Activated CD4-positive, CD25-positive, alpha-beta regulatory T cell treated with anti-CD3 and anti-CD28 coated beads, Interleukin-2, amount 50 U/mL, for 24 hours (primary cell): ENCODE results near the gene HEPHL1.

ENCODE experiments used
- ATAC-seq, 2 donors: fragments of 150-1000 bp; cut with Tn5 transposase; one replicate each; pipeline ENCODE4 v1.10.0; 2021; ENCODE audit warnings: mild to moderate bottlenecking in 1 of 2, moderate library complexity in 1 of 2

HEPHL1 gene

GRCh38 chr11:94023856-94024255 is 2.7 kb downstream of the HEPHL1 start:
- ATAC-seq, result no peak

GRCh38 chr11:94024547-94024946 is 3.4 kb downstream of the HEPHL1 start:
- ATAC-seq, result no peak

DNA sequence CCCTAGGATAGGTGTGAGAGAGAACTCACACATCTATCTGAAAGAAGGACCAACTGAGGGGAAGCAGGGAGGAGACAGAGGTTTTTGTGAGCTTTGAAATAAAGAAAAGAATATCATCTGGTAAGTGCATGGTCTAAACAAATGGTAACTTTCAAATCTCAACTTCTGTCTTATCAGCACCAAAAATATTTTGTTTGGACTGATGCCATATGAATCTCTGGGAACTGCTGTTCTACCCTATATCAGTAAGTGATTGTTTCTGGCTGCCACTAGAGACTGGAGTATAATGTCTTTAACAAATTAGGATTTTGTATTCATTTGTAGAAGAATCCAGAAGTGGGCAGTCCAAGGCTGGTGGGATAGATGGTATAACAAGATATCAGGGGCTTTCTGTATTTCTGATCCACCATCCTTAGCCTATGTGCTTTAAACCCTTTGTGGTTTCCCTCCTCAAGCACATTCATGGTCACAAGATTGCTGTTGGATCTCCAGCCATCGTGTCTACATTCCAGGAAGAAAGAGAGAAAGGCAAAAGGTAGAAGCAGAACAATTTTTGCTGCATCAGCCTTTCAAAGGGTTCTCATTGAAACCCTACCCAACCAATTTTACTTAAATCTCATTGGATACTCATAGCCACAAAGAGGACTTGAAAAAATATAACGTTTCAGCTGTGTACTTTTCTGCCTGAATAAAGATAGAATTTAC is 4.7 kb downstream of the HEPHL1 start:
- ATAC-seq, result no peak

DNA sequence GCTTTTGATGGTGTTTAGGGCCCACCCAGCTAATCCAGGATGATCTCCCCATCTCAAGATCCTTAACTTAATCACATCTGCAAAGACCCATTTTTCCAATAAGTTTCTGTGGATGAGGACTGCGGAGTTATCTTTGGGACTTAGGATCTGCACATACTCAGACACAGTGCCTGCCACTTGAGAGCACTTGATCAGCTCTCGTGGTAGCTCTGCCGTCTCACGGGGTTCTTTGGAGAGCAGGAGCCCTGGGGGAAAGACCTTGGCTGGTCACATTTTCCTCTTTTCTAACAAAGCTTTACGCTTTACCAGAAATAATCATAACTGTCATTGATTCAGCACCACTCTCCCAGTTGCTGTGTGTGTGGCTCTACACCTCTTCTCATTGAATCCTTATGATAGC is 6.1 kb downstream of the HEPHL1 start:
- no peak for ATAC-seq

GRCh38 chr11:94028436-94028835 is 7.3 kb downstream of the HEPHL1 start:
- no peak for ATAC-seq

- ATAC-seq, result no peak
Observed at GRCh38 chr11:94030059-94030458, 8.9 kb downstream of the HEPHL1 start.

- no peak for ATAC-seq
Observed at GRCh38 chr11:94031625-94032024, 10.5 kb downstream of the HEPHL1 start.

GRCh38 chr11:94032066-94032465 is 10.9 kb downstream of the HEPHL1 start:
- no peak for ATAC-seq

- no peak for ATAC-seq
Observed at GRCh38 chr11:94032725-94033124, 11.6 kb downstream of the HEPHL1 start.

GRCh38 chr11:94034207-94034606 is 13.1 kb downstream of the HEPHL1 start:
- no peak for ATAC-seq

- no peak for ATAC-seq
Observed at GRCh38 chr11:94036096-94036495, 14.9 kb downstream of the HEPHL1 start.

DNA sequence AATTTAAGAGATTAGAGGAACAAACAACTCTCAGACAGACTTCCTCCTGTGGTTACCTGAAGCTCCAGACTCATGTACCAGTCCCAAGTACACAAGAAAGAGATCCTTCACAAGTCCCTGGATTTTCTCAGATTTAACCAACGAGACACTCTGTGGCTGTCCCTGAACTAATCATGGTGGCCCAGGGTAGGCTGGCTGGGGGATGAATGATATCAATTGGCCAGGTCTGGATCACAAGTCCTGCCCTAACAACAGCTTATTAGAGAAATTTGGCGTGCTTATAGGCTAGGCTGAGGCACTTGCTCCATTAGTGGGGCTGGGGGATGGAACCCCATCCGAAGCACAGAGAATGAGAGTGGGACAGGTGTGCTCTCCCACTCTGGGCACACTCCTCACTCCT is 22.1 kb downstream of the HEPHL1 start:
- ATAC-seq, result no peak

DNA sequence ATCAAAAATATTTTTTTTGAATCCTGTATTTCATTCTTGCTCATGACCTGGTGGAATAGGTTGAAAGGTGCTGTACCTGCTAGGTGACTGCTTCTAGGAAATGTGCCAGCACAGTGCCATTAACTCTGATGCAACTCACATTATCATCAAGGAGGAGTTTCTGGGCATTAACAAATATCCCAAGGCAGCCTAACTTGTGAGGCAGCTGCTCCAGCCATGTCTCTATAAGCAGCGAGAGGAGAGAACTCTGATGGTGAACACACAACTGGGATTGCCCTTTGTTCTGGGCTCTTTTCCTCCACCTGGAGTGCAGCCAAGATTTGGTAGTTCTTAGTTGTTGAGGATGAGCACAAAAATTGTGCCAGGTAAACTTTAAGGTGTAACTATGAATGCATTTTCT is 25.6 kb downstream of the HEPHL1 start:
- ATAC-seq, result no peak

DNA sequence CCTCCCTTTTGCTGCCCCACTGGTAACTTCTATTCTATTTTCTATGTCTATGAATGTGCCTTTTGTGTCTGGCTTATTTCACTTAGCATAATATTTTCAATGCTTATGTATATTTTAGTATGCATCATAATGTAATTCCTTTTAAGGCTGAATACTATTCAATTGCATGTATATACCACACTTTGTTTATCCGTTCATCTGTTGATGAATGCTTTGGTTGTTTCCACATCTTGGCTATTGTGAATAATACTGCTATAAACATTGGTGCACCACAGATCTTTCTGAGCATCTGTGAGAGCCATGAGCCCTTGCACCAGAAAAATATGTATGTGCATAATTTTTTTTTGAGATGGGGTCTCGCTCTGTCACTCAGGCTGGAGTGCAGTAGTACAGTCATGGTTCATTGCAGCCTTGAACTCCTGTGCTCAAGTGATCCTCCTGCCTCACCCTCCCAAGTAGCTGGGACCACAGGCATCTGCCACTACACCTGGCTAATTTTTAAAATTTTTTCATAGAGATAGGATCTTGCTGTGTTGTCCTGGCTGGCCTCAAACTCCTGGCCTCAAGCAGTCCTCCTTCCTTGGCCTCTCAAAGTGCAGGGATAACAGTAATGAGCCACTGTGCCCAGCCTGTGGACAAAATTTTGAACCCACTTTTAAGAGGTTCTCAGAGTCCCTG is 27.0 kb downstream of the HEPHL1 start:
- no peak for ATAC-seq

DNA sequence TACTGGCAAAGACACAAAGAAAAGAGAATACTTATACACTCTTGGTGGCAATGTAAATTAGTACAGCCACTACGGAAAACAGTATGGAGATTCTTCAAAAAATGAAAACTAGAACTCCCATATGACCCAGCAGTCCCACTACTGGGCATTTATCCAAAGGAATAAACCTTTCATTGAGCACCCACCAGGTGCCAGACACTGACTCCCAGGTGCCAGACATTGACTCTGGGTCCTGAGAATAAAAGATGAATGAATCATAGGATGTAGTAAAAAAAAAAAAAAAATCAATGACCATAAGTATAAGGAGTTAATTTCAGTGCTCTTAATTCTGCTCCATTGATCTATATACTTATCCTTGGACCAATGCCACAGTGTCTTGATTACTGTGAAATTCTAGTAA is 28.2 kb downstream of the HEPHL1 start:
- no peak for ATAC-seq

- ATAC-seq, result no peak
Observed at GRCh38 chr11:94058630-94059029, 37.5 kb downstream of the HEPHL1 start.

DNA sequence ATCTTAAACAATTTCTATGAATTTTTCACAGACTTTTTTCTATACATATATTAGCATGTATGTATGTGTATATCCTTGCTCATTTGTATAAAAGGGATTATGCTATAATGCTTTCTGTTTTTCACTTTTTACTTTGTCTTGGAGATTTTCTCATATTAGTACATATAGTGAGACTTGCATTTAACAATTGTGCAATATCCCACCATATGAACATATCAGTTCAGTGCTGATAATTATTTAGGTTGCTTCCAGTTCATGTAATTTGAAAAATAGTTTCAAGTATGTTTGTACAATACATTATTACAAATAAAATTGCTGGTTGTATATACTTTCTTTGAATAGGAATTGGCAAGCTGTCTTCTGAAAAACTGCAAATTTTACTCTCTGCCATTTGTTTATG is 37.9 kb downstream of the HEPHL1 start:
- no peak for ATAC-seq

DNA sequence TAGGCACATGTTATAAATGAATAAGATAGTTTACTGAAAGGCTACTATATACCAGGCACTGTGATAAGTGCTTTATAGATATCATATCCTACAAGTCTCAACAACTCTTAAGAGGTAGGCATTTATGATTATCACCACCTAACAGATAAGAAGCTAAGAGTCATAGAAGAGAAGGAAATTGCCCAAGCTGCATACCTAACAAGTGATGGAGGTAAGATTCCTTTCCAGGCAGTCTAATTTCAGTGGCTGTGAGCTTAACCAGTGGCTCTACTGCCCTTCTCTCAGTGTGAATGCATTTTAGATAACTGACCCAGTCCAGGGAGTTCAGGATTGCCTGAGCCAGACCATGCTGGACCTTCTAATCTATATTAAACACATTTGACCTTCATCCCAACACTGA is 39.2 kb downstream of the HEPHL1 start:
- ATAC-seq, result no peak

DNA sequence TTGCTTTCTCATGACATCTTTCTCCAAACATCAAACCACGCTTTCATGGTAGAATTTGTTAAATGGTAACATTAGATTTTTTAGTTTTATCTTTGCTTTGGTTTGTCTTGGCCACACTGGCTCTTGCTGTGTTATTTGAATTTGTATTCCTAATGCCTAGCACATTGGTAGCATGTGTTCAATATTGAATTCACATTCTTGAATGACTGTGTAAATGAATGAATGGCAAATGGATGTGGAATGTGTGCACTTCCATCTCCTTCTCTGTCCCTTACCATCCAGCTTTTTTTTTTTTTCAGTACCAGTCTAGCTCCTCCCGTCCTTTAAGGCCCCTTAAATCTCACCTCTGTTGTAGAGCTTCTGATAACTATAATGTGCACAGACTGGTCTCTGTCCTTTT is 41.2 kb downstream of the HEPHL1 start:
- no peak for ATAC-seq

GRCh38 chr11:94066901-94067429 is 45.8 kb downstream of the HEPHL1 start:
- no peak for ATAC-seq

- no peak for ATAC-seq
Observed at GRCh38 chr11:94068764-94069163, 47.6 kb downstream of the HEPHL1 start.

DNA sequence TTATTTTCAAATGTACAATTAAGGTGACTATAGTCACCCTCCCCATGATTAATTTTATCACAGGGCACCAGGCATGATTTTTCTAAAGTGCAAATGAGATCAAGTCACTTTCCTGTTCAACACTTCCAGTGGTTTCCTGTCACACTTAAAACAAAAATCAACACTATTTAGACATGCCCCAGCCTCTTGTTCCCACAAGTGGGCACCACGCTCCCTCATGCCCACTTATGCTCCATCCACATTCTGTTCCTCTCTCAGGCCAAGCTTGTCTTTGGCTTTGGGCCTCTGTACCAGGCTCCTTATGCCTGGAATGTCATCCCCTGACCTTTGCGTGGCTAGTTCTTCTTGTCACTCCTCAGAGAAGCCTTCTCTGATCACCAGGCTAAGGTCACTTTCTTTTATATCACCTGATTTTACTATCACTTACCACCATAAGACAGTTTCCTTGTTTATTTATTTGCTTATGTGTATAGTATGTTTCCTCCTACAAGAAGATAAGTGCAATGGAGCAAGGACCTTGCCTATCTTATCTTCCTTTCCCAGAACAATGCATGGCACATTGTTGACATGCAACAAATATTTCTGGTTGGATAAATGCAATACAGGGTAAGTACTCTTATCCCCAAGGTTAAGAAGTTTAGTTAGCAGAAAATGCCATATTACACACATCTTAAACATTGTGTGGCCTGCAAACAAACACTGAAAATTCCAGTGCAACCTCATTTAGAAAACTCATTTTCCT is 56.6 kb downstream of the HEPHL1 start:
- ATAC-seq, result no peak

- no peak for ATAC-seq
Observed at GRCh38 chr11:94084164-94084563, 63.0 kb downstream of the HEPHL1 start.

DNA sequence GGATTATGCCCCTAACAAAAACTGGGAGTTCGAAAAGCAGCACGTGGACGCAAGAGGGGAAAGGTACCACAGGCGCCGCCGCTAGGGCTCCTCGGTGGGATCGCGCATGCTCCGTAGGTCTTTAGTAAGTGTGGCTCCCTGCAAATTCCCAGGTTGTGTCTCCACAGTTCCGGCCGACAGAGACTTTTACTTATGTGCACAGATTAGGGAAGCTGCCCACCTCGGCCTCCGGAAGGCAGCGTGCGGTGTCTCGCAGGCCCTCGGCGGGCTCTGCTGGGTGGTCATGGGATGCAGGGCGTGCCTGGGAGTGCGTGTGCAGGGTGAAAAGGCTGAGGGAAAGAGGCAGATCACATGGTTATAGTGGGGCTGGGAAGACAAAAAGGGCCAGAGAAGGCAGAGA is 67.8 kb downstream of the HEPHL1 start:
- no peak for ATAC-seq
